Measurements from ENCODE around the gene PCAT7.
"Not testable (repeated sequence)": the region's sequence is repeated elsewhere in the genome, so short reads cannot be mapped to it uniquely, and the experiment has no call there.

PCAT7 gene

DNA sequence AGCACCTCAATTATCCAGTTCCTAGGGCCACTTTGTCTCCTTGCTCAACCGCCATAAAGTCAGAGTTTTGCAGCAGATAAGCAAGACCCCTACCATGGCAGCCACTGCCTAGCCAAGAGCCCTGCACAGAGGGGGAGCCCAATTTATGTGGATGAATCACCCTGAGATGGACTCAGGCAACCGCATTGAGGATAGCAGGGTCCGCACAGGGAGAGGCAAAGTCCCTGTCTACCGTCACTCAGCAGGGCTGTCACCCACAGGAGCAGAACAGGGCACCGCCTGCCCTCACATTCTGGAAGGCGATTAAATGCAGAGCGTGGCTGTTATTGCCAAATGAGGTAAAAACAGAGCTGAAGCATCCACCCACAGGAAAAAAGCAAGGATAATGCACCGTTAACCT, 37.0 kb downstream of the PCAT7 start:
- peak; percentile 52 for DNase-seq (ENCODE audit: low spot score)
- TF ChIP-seq, protein P1, sequence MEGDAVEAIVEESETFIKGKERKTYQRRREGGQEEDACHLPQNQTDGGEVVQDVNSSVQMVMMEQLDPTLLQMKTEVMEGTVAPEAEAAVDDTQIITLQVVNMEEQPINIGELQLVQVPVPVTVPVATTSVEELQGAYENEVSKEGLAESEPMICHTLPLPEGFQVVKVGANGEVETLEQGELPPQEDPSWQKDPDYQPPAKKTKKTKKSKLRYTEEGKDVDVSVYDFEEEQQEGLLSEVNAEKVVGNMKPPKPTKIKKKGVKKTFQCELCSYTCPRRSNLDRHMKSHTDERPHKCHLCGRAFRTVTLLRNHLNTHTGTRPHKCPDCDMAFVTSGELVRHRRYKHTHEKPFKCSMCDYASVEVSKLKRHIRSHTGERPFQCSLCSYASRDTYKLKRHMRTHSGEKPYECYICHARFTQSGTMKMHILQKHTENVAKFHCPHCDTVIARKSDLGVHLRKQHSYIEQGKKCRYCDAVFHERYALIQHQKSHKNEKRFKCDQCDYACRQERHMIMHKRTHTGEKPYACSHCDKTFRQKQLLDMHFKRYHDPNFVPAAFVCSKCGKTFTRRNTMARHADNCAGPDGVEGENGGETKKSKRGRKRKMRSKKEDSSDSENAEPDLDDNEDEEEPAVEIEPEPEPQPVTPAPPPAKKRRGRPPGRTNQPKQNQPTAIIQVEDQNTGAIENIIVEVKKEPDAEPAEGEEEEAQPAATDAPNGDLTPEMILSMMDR (IDR thresholded peaks at IDR 0.05) = no peak
- H3K27ac ChIP-seq = no peak overlapping the region
- no peak overlapping the region for H3K4me3 ChIP-seq

DNA sequence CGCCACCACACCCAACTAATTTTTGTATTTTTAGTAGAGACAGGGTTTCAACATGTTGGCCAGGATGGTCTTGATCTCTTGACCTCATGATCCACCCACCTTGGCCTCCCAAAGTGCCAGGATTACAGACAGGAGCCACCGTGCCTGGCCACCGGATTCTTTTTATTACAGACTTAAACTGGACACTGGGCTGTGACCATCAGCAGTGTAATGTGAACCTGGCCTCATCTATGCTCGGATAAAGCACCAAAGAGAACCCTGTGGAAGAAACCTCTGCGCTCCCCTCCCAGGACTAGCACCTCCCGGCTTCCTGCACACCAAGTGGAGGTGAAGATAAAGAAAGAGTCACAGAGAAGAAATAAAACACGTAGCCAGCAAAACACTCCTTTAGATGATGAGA, 37.8 kb downstream of the PCAT7 start:
- not testable (repeated sequence) for H3K27ac ChIP-seq, H3K4me3 ChIP-seq
- peak; percentile 5 for DNase-seq (ENCODE audit: low spot score)

DNA sequence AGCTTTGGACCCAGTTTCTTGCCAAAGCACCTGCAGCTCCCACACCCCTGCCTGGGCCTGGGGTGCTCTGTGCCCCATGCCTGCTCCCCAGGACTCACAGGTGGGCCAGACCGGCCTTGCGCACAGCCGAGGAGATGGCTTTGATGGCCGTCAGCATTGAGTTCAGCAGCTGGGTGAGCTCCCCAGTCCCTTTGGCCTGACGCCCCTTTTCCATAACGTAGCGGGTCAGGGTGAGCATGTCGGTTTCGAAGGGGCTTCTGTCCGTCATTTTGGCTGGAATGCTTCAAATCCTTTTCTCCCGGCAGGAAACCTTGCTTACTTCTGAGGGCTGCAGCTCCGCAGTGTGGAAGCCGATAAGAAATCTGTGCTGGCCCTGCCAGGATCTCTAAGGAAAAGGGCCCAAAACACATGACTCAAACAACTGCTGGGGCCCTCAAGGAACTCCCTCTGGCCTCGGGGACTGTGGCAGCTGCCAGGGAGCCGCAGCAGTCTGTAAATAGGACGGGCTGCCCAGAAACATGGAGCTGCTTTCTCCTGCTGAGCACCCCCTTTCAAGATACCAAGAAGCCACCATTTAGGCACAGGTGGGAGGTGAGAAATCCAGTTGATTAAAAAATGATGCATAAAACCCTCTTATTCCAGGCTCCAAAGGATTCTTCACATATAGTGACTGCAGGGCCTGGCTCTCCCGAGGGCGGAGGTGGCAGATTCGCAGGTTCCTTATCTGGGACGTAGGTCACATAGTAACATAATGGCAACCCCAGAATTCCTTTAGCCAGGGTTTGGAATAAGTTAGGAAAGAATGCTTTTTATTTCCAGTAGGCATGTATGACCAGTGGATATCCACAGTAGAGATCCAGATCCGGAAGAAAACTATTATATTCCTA, 38.8 kb downstream of the PCAT7 start, which contains the start of gene FBP2:
FBP2 (minus strand) TSS at position 366 of the 887 bp plus-strand sequence; CDS start at position 268, 98 bp downstream.
- H3K27ac ChIP-seq = no peak within 1 kb of the TSS
- TF ChIP-seq, protein P1 (IDR thresholded peaks at IDR 0.05) = no peak
- peak; percentile 64 for DNase-seq (ENCODE audit: low spot score)
- H3K4me3 ChIP-seq = peak within 1 kb of the TSS; percentile 4

DNA sequence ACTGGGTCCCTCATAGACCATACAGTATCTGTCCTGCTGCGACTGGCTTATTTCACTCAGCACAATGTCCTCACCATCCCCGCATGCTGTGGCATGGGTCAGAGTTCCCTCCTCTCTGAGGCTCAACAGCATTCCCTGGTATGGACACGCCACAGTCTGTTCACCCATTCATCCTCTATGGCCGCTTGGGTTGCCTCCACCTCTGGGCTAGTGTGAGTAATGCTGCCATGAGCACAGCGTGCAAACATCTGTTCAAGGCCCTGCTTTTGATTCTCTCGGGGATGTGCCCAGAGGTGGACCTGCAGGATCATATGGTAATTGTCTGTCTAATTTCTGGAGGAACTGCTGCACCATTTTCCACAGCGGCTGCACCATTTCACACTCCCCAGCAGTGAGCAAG, 44.2 kb downstream of the PCAT7 start:
- peak; percentile 28 for DNase-seq (ENCODE audit: low spot score)
- no peak overlapping the region for H3K27ac ChIP-seq
- TF ChIP-seq, protein P1 (IDR thresholded peaks at IDR 0.05) = no peak
- no peak overlapping the region for H3K4me3 ChIP-seq

DNA sequence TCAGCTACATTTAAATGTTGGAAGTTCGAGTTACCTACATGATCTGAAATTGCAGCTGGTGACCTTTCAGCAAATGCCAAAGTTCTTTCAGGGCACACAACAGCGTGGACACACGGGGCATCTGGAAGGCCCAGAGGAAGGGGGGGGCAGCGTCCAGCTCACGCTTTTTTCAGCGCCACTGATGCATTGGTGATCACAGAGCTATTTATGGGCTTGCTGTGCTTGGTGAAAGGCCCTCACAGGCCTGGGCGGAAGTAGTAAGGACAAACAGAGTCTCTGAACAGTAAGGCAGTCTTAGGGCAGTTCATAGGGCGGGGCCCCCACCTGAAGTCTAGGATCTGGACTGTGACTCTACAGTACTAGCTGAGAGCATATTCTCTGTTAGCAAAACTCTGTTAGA, 45.4 kb downstream of the PCAT7 start:
- peak; percentile 49 for DNase-seq (ENCODE audit: low spot score)
- no peak overlapping the region for H3K27ac ChIP-seq

DNA sequence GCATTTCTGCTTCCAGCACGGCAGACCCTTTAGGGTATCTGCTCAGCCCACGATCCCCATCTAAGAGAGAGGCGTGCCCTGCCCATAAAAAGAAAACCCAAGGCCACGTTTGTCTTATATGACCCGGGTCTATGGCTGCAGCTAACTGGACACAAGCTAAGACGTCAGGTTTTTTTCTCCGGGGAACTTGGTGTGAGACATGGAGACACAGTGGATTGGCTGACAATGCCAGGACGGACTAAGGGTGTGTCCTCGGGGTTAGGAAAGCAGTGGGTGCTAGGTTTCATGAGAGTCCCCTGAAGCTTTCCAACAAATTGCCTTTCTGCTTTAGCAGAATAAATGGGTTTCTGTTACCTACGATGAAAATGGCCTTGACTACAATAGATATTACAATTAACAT, 45.8 kb downstream of the PCAT7 start:
- Histone ChIP-seq H3K4me3 (no peak overlapping the region), H3K27ac (no peak overlapping the region)
- TF ChIP-seq, protein P1 (IDR thresholded peaks at IDR 0.05) = no peak
- DNase-seq (ENCODE audit: low spot score) = no peak

More for the DNA sequence above, 45.4 kb downstream of the PCAT7 start:
- TF ChIP-seq, protein P1 (IDR thresholded peaks at IDR 0.05) = no peak
- no peak overlapping the region for H3K4me3 ChIP-seq

DNA sequence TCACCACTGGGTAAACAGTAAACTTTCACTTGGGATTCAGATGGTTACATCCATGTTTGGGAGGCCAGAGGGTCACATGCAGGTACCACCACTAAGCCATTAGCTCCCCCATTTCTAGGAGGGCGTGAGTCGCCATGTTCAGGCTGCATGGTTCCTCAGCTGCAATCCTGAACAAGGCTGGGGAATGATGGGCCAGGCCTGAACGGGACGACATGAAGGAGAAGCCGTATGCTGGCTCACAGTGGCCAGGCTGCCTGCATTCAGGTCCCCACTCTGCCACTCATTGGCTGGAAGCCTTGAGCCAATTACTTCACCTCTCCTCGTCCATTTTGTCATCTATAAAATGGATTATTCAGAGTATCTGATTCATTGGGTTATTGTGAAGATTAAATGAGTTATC, 47.8 kb downstream of the PCAT7 start:
- TF ChIP-seq, protein P1 (IDR thresholded peaks at IDR 0.05) = no peak

More for the DNA sequence above, 47.8 kb downstream of the PCAT7 start:
- no peak overlapping the region for H3K27ac ChIP-seq
- no peak overlapping the region for H3K4me3 ChIP-seq
- no peak for DNase-seq (ENCODE audit: low spot score)

All from coronary artery (tissue), 2 donors.